ENCODE data around the gene HS3ST3A1.

GRCh38 chr17:13569398-13570123 lies 32.2 kb downstream of the HS3ST3A1 start:
- TF ChIP-seq POLR2A (IDR thresholded peaks at IDR 0.05; ENCODE audit: low read length), result no peak
- no peak for TF ChIP-seq GATA1 (IDR thresholded peaks at IDR 0.05; ENCODE audit: low read depth, low read length)
